ENCODE data around the gene ZNF783.
"Not testable (repeated sequence)": the region's sequence is repeated elsewhere in the genome, so short reads cannot be mapped to it uniquely, and the experiment has no call there.

The ZNF783 gene

DNA sequence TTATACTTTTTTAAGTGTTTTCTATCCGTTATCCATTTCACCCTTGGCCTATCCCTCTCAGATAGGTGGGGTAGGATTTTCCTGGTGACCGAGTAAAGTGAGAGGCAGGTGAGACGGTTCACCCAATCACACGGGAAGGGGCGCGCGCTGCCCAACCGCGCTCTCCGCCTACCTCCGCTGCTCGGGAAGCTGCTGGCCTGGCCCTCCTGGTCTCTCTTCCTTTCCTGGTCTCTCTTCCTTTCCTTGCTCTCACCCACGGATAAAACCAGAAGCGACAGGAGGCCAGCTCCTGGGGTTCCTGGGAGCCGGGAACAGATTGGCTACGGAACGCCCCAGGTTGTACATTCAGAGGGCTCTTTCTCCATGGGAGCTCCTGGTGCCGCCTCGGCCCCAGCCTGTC, 36.9 kb upstream of the ZNF783 start:
- Histone ChIP-seq H3K36me3 (ENCODE audit: control insufficient read depth, insufficient read depth, low read length) (peaks cover 21% of the 10 kb centered on the region), H3K9me3 (ENCODE audit: control insufficient read depth, low read length) (no peaks in the 10 kb centered on the region), H3K4me1 (ENCODE audit: control insufficient read depth, insufficient read depth, low read length) (no peaks in the 10 kb centered on the region), H3K27me3 (ENCODE audit: control insufficient read depth, insufficient read depth, low read length, poor library complexity, severe bottlenecking) (no peaks in the 10 kb centered on the region), H3K4me3 (ENCODE audit: insufficient read depth, low read depth, low read length) (no peak overlapping the region), H3K27ac (ENCODE audit: insufficient read depth, low read depth, low read length, poor library complexity, severe bottlenecking) (no peak overlapping the region)
- WGBS, 2 experiments: 95 to 96% methylated on average over 19 of the region's 19 CpGs

DNA sequence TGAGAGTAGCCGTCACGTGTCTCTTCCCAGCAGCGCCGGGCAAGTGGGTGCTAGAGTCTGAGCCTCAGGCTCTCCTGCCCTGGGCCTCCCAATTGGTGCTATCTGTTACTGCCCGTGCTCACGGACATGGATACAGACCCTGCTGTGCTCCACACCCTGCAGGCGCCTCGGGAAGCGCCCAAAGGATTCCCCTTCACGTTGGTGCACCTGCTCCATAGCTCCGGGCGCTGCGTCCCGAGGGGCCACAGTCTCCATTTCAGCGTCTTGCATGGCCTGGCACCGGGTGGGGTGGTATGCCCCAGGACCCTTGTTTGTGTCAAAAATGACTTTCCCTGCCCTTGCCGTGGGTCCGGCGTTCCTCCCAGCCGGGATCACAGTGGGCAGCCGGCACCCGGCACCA, 36.3 kb upstream of the ZNF783 start:
- 95% methylated on average over 22 of the region's 22 CpGs for WGBS, 2 experiments
- Histone ChIP-seq H3K4me3 (ENCODE audit: insufficient read depth, low read depth, low read length) (no peak overlapping the region), H3K27ac (ENCODE audit: insufficient read depth, low read depth, low read length, poor library complexity, severe bottlenecking) (no peak overlapping the region), H3K4me1 (ENCODE audit: control insufficient read depth, insufficient read depth, low read length) (no peaks in the 10 kb centered on the region), H3K27me3 (ENCODE audit: control insufficient read depth, insufficient read depth, low read length, poor library complexity, severe bottlenecking) (no peaks in the 10 kb centered on the region), H3K36me3 (ENCODE audit: control insufficient read depth, insufficient read depth, low read length) (peaks cover 17% of the 10 kb centered on the region), H3K9me3 (ENCODE audit: control insufficient read depth, low read length) (no peaks in the 10 kb centered on the region)

DNA sequence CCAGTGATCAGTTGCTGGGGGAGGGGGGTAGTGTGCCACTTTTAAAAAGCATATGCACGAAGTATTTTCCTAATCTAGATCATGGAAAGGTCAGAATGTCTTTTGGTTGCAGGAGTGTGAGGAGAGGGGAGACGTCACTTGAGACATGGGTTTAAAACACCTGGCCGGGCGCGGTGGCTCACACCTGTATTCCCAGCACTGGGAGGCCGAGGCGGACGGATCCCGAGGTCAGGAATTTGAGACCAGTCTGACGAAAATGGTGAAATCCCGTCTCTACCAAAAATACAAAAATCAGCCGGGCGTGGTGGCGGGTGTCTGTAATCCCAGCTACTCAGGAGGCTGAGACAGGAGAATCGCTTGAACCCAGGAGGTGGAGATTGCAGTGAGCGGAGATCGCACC, 35.6 kb upstream of the ZNF783 start:
- H3K27ac ChIP-seq (ENCODE audit: insufficient read depth, low read depth, low read length, poor library complexity, severe bottlenecking); H3K4me3 ChIP-seq (ENCODE audit: insufficient read depth, low read depth, low read length); H3K27me3 ChIP-seq (ENCODE audit: control insufficient read depth, insufficient read depth, low read length, poor library complexity, severe bottlenecking); H3K4me1 ChIP-seq (ENCODE audit: control insufficient read depth, insufficient read depth, low read length); H3K9me3 ChIP-seq (ENCODE audit: control insufficient read depth, low read length): not testable (repeated sequence)
- H3K36me3 ChIP-seq (ENCODE audit: control insufficient read depth, insufficient read depth, low read length): peaks cover 17% of the 10 kb centered on the region
- WGBS, 2 experiments: 90 to 92% methylated on average over 17 of the region's 17 CpGs

DNA sequence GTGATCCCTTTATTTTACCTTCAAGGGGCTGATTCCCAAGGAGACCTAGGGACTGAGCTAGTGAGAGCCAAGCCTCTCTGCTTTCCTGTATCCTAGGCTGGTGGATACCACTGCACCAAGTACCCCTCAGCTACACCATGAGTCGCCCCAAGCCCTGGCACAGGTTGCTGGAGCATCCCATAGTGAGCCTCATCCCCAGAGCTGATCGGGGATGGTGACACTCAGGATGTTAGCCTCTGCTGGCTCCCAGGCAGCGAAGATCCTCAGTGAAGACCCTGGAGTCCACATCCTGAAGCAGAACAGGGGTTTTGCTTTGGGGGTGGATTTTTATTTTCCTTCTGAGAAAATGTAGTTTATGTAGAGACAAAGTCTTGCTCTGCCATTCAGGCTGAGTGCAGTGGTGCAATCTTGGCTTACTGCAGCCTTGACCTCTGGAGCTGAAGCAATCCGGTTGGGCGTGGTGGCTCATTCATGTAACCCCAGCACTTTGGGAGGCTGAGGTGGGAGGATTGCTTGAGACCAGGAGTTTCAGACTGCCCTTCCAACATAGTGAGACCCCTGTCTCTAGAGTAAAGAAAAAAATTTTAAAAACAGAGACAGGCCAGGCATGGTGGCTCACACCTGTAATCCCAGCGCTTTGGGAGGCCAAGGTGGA, 35.0 kb upstream of the ZNF783 start:
- no peak overlapping the region for H3K4me3 ChIP-seq (ENCODE audit: insufficient read depth, low read depth, low read length)
- 69 to 70% methylated on average over 6 of the region's 6 CpGs for WGBS, 2 experiments
- H3K36me3 ChIP-seq (ENCODE audit: control insufficient read depth, insufficient read depth, low read length): peaks cover 17% of the 10 kb centered on the region
- no peaks in the 10 kb centered on the region for H3K4me1 ChIP-seq (ENCODE audit: control insufficient read depth, insufficient read depth, low read length)
- H3K9me3 ChIP-seq (ENCODE audit: control insufficient read depth, low read length): no peaks in the 10 kb centered on the region
- H3K27me3 ChIP-seq (ENCODE audit: control insufficient read depth, insufficient read depth, low read length, poor library complexity, severe bottlenecking): no peaks in the 10 kb centered on the region
- no peak overlapping the region for H3K27ac ChIP-seq (ENCODE audit: insufficient read depth, low read depth, low read length, poor library complexity, severe bottlenecking)

DNA sequence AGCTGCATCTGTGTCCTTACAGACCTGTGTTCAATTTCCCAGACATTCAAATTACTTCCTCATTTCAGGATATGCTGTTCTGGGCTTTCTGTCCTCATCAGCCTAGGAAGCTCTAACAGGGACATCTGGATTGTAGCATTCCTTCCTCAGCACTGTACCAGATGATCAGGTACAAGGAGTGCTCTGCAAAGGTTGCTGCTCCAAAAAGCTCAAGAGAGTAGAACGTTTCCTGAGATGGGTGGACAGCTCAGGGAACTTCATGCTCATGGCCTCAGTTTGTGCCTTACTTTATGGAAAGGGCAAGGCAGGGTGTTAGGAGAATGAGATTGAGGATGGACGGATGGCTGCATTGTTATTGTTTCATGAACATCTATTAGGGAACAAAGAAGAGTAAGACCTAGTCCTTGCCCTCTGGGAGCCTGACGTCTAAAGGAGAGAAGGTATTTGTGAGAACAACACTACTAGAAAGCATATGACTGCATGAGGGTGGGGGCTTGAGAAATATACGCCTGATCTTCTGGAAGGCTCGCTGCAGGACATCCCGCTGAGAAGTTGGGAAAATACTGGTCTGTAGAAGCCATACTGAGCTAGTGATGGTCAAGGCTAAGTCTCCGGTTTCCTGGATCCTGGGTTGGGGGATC, 33.0 kb upstream of the ZNF783 start:
- Histone ChIP-seq H3K4me3 (ENCODE audit: insufficient read depth, low read depth, low read length) (no peak overlapping the region), H3K36me3 (ENCODE audit: control insufficient read depth, insufficient read depth, low read length) (peaks cover 17% of the 10 kb centered on the region), H3K27ac (ENCODE audit: insufficient read depth, low read depth, low read length, poor library complexity, severe bottlenecking) (no peak overlapping the region), H3K27me3 (ENCODE audit: control insufficient read depth, insufficient read depth, low read length, poor library complexity, severe bottlenecking) (no peaks in the 10 kb centered on the region), H3K9me3 (ENCODE audit: control insufficient read depth, low read length) (no peaks in the 10 kb centered on the region), H3K4me1 (ENCODE audit: control insufficient read depth, insufficient read depth, low read length) (no peaks in the 10 kb centered on the region)
- 74 to 75% methylated on average over 7 of the region's 7 CpGs for WGBS, 2 experiments

DNA sequence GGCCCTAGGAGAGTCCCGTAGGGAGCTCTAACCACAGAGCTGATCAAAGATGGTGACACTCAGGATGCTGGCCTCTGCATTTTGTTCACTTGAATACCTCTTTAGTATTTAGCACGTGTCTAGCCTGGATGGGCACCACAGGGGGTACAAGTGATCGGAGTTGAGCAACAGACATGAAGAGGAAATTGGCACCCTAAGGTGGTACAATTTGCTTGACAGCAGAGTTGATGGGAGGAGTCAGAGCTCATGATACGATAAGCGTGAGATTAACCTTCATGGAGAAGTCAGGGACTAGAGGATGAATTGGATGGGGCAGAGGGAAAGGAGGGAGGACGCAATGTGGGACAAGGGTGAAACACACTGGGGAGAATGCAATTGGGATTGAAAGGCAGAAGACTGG, 32.5 kb upstream of the ZNF783 start:
- H3K27me3 ChIP-seq (ENCODE audit: control insufficient read depth, insufficient read depth, low read length, poor library complexity, severe bottlenecking): no peaks in the 10 kb centered on the region
- H3K27ac ChIP-seq (ENCODE audit: insufficient read depth, low read depth, low read length, poor library complexity, severe bottlenecking): no peak overlapping the region
- 73 to 74% methylated on average over 6 of the region's 6 CpGs for whole genome bisulfite sequencing, 2 experiments
- no peaks in the 10 kb centered on the region for H3K9me3 ChIP-seq (ENCODE audit: control insufficient read depth, low read length)
- peaks cover 13% of the 10 kb centered on the region for H3K36me3 ChIP-seq (ENCODE audit: control insufficient read depth, insufficient read depth, low read length)
- H3K4me3 ChIP-seq (ENCODE audit: insufficient read depth, low read depth, low read length): no peak overlapping the region
- no peaks in the 10 kb centered on the region for H3K4me1 ChIP-seq (ENCODE audit: control insufficient read depth, insufficient read depth, low read length)

DNA sequence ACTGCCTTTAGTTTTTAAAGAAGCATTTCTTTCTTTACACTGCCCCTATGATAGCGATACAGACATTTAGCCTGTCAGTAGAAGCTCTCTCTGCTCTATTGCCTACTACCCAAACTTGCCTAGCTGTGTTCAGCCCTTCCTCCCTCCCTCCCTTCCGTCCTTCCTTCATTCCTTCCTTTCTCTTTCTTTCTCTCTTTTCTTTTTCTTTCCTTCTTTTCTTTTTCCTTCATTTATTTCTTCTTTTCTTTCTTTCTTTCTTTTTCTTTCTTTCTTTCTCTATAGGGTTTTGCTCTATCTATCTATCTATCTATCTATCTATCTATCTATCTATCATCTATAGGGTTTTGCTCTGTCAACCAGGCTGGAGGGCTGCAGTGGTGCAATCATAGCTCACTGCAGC, 29.6 kb upstream of the ZNF783 start:
- Histone ChIP-seq H3K4me3 (ENCODE audit: insufficient read depth, low read depth, low read length) (no peak overlapping the region), H3K27ac (ENCODE audit: insufficient read depth, low read depth, low read length, poor library complexity, severe bottlenecking) (no peak overlapping the region), H3K36me3 (ENCODE audit: control insufficient read depth, insufficient read depth, low read length) (no peaks in the 10 kb centered on the region), H3K9me3 (ENCODE audit: control insufficient read depth, low read length) (no peaks in the 10 kb centered on the region), H3K27me3 (ENCODE audit: control insufficient read depth, insufficient read depth, low read length, poor library complexity, severe bottlenecking) (peaks cover 6% of the 10 kb centered on the region), H3K4me1 (ENCODE audit: control insufficient read depth, insufficient read depth, low read length) (no peaks in the 10 kb centered on the region)
- 85 to 88% methylated on average over 2 of the region's 2 CpGs for WGBS, 2 experiments

DNA sequence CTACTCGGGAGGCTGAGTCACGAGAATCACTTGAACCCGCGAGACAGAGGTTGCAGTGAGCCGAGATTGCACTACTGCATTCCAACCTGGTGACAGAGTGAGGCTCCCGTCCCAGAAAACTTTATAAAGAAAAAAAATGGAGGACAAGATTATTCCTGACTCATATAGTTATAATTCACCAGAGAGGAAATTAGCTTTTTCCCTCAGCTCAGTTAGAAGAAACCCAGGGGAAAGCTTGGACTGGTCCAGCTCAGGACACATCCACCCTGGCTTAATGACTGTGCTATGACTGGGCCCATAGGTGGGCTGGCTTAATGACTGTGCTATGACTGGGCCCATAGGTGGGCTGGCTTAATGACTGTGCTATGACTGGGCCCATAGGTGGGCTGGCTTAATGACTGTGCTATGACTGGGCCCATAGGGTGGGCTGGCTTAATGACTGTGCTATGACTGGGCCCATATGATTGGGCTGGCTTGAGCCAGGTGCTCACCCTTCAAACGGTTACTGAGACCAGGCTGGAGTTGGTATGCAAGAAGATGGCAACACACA, 28.3 kb upstream of the ZNF783 start:
- H3K9me3 ChIP-seq (ENCODE audit: control insufficient read depth, low read length); H3K4me1 ChIP-seq (ENCODE audit: control insufficient read depth, insufficient read depth, low read length); H3K4me3 ChIP-seq (ENCODE audit: insufficient read depth, low read depth, low read length); H3K36me3 ChIP-seq (ENCODE audit: control insufficient read depth, insufficient read depth, low read length); H3K27ac ChIP-seq (ENCODE audit: insufficient read depth, low read depth, low read length, poor library complexity, severe bottlenecking): not testable (repeated sequence)
- WGBS, 2 experiments: 81 to 89% methylated on average over 7 of the region's 7 CpGs
- H3K27me3 ChIP-seq (ENCODE audit: control insufficient read depth, insufficient read depth, low read length, poor library complexity, severe bottlenecking): peaks cover 14% of the 10 kb centered on the region

DNA sequence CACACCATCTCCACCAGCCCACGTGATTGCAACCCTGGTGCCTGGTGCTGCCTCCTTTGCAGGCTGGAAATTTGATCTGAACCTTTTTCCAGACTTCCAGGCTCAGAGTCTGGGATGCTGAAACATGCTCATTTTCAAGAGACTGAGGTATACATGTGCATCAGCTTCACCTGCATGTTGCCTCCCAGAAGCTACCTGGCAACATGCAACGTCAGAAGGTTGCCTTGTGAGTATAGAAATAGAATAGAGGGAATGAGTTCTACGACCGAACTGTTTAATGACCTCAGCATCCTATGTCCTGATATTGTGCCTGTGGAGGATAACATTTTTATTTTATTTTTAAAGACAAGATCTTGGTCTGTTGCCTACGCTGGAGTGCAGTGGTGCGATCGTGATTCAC, 24.5 kb upstream of the ZNF783 start:
- H3K27ac ChIP-seq (ENCODE audit: insufficient read depth, low read depth, low read length, poor library complexity, severe bottlenecking): no peak overlapping the region
- no peaks in the 10 kb centered on the region for H3K9me3 ChIP-seq (ENCODE audit: control insufficient read depth, low read length)
- peaks cover 3% of the 10 kb centered on the region for H3K36me3 ChIP-seq (ENCODE audit: control insufficient read depth, insufficient read depth, low read length)
- 85% methylated on average over 7 of the region's 7 CpGs for WGBS, 2 experiments
- peaks cover 20% of the 10 kb centered on the region for H3K27me3 ChIP-seq (ENCODE audit: control insufficient read depth, insufficient read depth, low read length, poor library complexity, severe bottlenecking)
- H3K4me1 ChIP-seq (ENCODE audit: control insufficient read depth, insufficient read depth, low read length): no peaks in the 10 kb centered on the region
- H3K4me3 ChIP-seq (ENCODE audit: insufficient read depth, low read depth, low read length): no peak overlapping the region

DNA sequence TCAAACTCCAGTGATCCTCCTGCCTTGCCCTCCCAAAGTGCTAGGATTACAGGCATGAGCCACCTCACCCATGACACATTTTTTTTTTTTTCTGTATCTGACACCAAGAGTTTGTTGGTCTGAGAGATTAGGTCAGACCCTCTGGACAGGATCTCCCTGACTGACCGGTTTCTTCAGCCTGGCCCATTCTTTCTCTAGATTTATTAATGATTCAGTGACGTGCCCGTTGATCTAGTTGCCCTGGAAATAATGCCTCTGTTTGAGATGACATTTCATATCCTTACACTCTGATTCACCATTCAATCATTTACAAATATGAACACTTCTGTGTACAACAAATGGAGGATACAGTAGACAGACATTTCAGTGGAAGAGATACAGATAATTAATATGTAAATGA, 23.9 kb upstream of the ZNF783 start:
- H3K4me3 ChIP-seq (ENCODE audit: insufficient read depth, low read depth, low read length): no peak overlapping the region
- H3K36me3 ChIP-seq (ENCODE audit: control insufficient read depth, insufficient read depth, low read length): peaks cover 3% of the 10 kb centered on the region
- peaks cover 20% of the 10 kb centered on the region for H3K27me3 ChIP-seq (ENCODE audit: control insufficient read depth, insufficient read depth, low read length, poor library complexity, severe bottlenecking)
- no peaks in the 10 kb centered on the region for H3K4me1 ChIP-seq (ENCODE audit: control insufficient read depth, insufficient read depth, low read length)
- H3K9me3 ChIP-seq (ENCODE audit: control insufficient read depth, low read length): no peaks in the 10 kb centered on the region
- 94 to 96% methylated on average over 3 of the region's 3 CpGs for WGBS, 2 experiments
- no peak overlapping the region for H3K27ac ChIP-seq (ENCODE audit: insufficient read depth, low read depth, low read length, poor library complexity, severe bottlenecking)

All from ectodermal cell (in vitro differentiated cells).